SK-N-SH (cell line): ENCODE measurements around the gene SF3A2. TPM values are rescaled to one million over a fixed set of nuclear protein-coding genes. Genes with fewer than 3 reads are reported as not detected.

Experiments used
- CTCF ChIA-PET: fragments of 300-600, 350-600 bp; formaldehyde crosslinking; extraction: SDS; loops from one replicate; lab custom pipeline; 2021; lab: Yijun Ruan, JAX
- POLR2A ChIA-PET: fragments of 350-600 bp; sonication (Branson Sonifier 250); formaldehyde crosslinking; extraction: SDS; loops from one replicate; lab custom pipeline; 2020; ENCODE audit warnings: antibody characterized with exemption, inconsistent platforms; lab: Yijun Ruan, JAX
- DNase-seq: peaks from one replicate; pipeline ENCODE4 v3.0.0; 2012
- H2AFZ ChIP-seq: fragments of 200-600 bp; sonication (generic); 2 replicates; pipeline ENCODE4 v1.8.1; 2016; ENCODE audit warnings: antibody characterized with exemption, mild to moderate bottlenecking, low read depth
- H3F3A ChIP-seq: fragments of 200-600 bp; sonication (generic); replicated peaks from 2 replicates; pipeline ENCODE3; 2016; ENCODE audit warnings: antibody characterized with exemption, mild to moderate bottlenecking; ENCODE audit not compliant: insufficient read depth
- H3K27ac ChIP-seq, 2 experiments: fragments of 200-500 bp in 1 of 2; fragments of 200-600 bp in 1 of 2; sonication (Bioruptor generic) in 1 of 2; sonication (generic), shearing (Covaris generic) in 1 of 2; 2 replicates each; pipeline versions ENCODE4 v1.5.1 to v1.6.1; 2014 to 2016; ENCODE audit warnings: low read depth in 2 of 2, inconsistent platforms in 1 of 2, low read length in 1 of 2, mild to moderate bottlenecking in 1 of 2, mixed read lengths in 1 of 2
- H3K27me3 ChIP-seq: fragments of 200-600 bp; sonication (generic), shearing (Covaris generic); 2 replicates; pipeline ENCODE4 v1.6.1; 2016; ENCODE audit warnings: mixed run types; ENCODE audit not compliant: insufficient read depth
- H3K36me3 ChIP-seq, 2 experiments: fragments of 200-500 bp in 1 of 2; fragments of 200-600 bp in 1 of 2; sonication (Bioruptor generic) in 1 of 2; sonication (generic) in 1 of 2; replicated peaks in 1 of 2; 2 replicates each; pipeline versions ENCODE3 to v1.5.1; 2014 to 2016; ENCODE audit warnings: low read length in 1 of 2, mild to moderate bottlenecking in 1 of 2; ENCODE audit not compliant: insufficient read depth in 2 of 2, control insufficient read depth in 1 of 2
- H3K4me1 ChIP-seq, 2 experiments: fragments of 200-500 bp in 1 of 2; fragments of 200-600 bp in 1 of 2; sonication (Bioruptor generic) in 1 of 2; sonication (generic), shearing (Covaris generic) in 1 of 2; 2 replicates each; pipeline versions ENCODE4 v1.5.1 to v1.6.1; 2014 to 2016; ENCODE audit warnings: low read depth in 1 of 2, low read length in 1 of 2, mixed run types in 1 of 2; ENCODE audit not compliant: insufficient read depth in 2 of 2, control insufficient read depth in 1 of 2
- H3K4me2 ChIP-seq: fragments of 200-600 bp; sonication (generic), shearing (Covaris generic); 2 replicates; pipeline ENCODE4 v1.6.1; 2017; ENCODE audit warnings: mixed run types
- H3K4me3 ChIP-seq, 2 experiments: fragments of 200-500 bp in 1 of 2; fragments of 200-600 bp in 1 of 2; sonication (Bioruptor generic) in 1 of 2; sonication (generic), shearing (Covaris generic) in 1 of 2; 2 replicates each; pipeline versions ENCODE4 v1.5.1 to v1.8.1; 2014 to 2016; ENCODE audit warnings: low read depth in 2 of 2, inconsistent platforms in 1 of 2, low read length in 1 of 2, mild to moderate bottlenecking in 1 of 2, mixed read lengths in 1 of 2, moderate library complexity in 1 of 2
- H3K79me2 ChIP-seq: fragments of 200-600 bp; sonication (generic); 2 replicates; pipeline ENCODE4 v1.8.1; 2017; ENCODE audit warnings: mild to moderate bottlenecking; ENCODE audit not compliant: insufficient read depth
- H3K9ac ChIP-seq: fragments of 200-600 bp; sonication (generic); 2 replicates; pipeline ENCODE4 v1.6.1; 2017; ENCODE audit warnings: mixed run types
- H3K9me2 ChIP-seq: fragments of 200-600 bp; sonication (generic); 2 replicates; pipeline ENCODE4 v1.6.1; 2017; ENCODE audit warnings: mixed run types
- H3K9me3 ChIP-seq: fragments of 200-600 bp; sonication (generic); 2 replicates; pipeline ENCODE4 v1.6.1; 2017; ENCODE audit warnings: mixed run types, mild to moderate bottlenecking, moderate library complexity
- H4K20me1 ChIP-seq: fragments of 200-600 bp; sonication (generic); 2 replicates; pipeline ENCODE4 v1.6.1; 2017; ENCODE audit warnings: mild to moderate bottlenecking, mixed run types; ENCODE audit not compliant: insufficient read depth
- EP300 ChIP-seq, 2 experiments: IDR thresholded peaks; 2 replicates each; pipeline versions ENCODE4 v1.4.0 to v1.6.1; 2012; ENCODE audit warnings: borderline replicate concordance in 1 of 2, low read depth in 1 of 2, low read length in 1 of 2
- EZH2phosphoT487 ChIP-seq: fragments of 200-600 bp; sonication (generic); IDR thresholded peaks from 2 replicates; pipeline ENCODE4 v1.6.1; 2017; ENCODE audit warnings: low read depth, mixed run types, mild to moderate bottlenecking, antibody characterized with exemption, moderate library complexity, borderline replicate concordance
- FOXJ3 ChIP-seq: sonication (generic); formaldehyde crosslinking; IDR thresholded peaks from 2 replicates; pipeline ENCODE4 v1.5.1; 2020; ENCODE audit warnings: mild to moderate bottlenecking, missing genetic modification reagents
- FOXM1 ChIP-seq: IDR thresholded peaks from 2 replicates; pipeline ENCODE4 v1.4.0; 2012; ENCODE audit warnings: low read depth, mild to moderate bottlenecking
- GATA2 ChIP-seq: sonication (generic); formaldehyde crosslinking; IDR thresholded peaks from 2 replicates; pipeline ENCODE4 v1.5.0; 2020; ENCODE audit warnings: mild to moderate bottlenecking, missing genetic modification reagents
- RFX5 ChIP-seq: IDR thresholded peaks from 2 replicates; pipeline ENCODE4 v1.6.1; 2012; ENCODE audit warnings: mild to moderate bottlenecking, improper control_type of control experiment, low read length
- SIN3A ChIP-seq: IDR thresholded peaks from 2 replicates; pipeline ENCODE4 v1.6.1; 2012; ENCODE audit warnings: low read depth, mild to moderate bottlenecking, low read length, moderate library complexity, borderline replicate concordance
- TAF1 ChIP-seq: IDR thresholded peaks from 2 replicates; pipeline ENCODE4 v1.6.1; 2012; ENCODE audit warnings: low read depth, mild to moderate bottlenecking, low read length, moderate library complexity, borderline replicate concordance
- ZBTB33 ChIP-seq: IDR thresholded peaks from 2 replicates; pipeline ENCODE4 v1.4.0; 2012; ENCODE audit warnings: low read depth, borderline replicate concordance
- WGBS: methylation state at CpG from one replicate; pipeline ENCODE4 v1.1.6; 2017; ENCODE audit warnings: low lambda C conversion rate; 5-methylcytosine and 5-hydroxymethylcytosine counted together
- polyA plus RNA-seq, 3 experiments: library from polyadenylated mRNA; depleted of rRNA; stranded (reverse); fragments of >200 nt; gene quantifications; 2 replicates each; pipeline ENCODE4 v1.2.3, GENCODE V29; 2012
- TF ChIP-seq, protein P1 (sequence below): IDR thresholded peaks from 2 replicates; pipeline ENCODE4 v1.4.0; 2012; ENCODE audit warnings: low read depth, borderline replicate concordance

The SF3A2 gene
- polyA plus RNA-seq, 1 of the 3 experiments (the other 2 are of a cell fraction), result 55.8 TPM

- WGBS, result 89% methylated on average over 12 of the region's 59 CpGs
- H3K79me2 ChIP-seq, result no peaks in the 10 kb centered on the region
- H3K9ac ChIP-seq, result no peak overlapping the region
- no peak for DNase-seq
- CTCF ChIA-PET, result interaction anchor here (0.8 to 1.8 kb wide), 5 partner anchors 11 to 90 kb away, joined by 3 to 6 read pairs (median 3); no protein-coding TSS in a partner anchor
- POLR2A ChIA-PET, result no interaction called here
- H3K27ac ChIP-seq, result no peak overlapping the region
- H3K9me2 ChIP-seq, result no peaks in the 10 kb centered on the region
- H2AFZ ChIP-seq, result no peak overlapping the region
- no peaks in the 10 kb centered on the region for H4K20me1 ChIP-seq
- H3K4me1 ChIP-seq, result peaks cover 0 to 8% of the 10 kb centered on the region in 2 experiments; a peak in 1 of 4 replicates
- H3K4me2 ChIP-seq, result no peak overlapping the region
- TF ChIP-seq TAF1 (no peak), SIN3A (no peak), ZBTB33 (no peak), EZH2phosphoT487 (no peak)
- H3K4me3 ChIP-seq, result no peak overlapping the region
- H3F3A ChIP-seq, result peaks cover 16% of the 10 kb centered on the region
- no peaks in the 10 kb centered on the region for H3K27me3 ChIP-seq
- H3K9me3 ChIP-seq, result no peaks in the 10 kb centered on the region
- peaks cover 7 to 64% of the 10 kb centered on the region in 2 experiments for H3K36me3 ChIP-seq
Observed at GRCh38 chr19:2226051-2226839, 10.4 kb upstream of the SF3A2 start.

DNA sequence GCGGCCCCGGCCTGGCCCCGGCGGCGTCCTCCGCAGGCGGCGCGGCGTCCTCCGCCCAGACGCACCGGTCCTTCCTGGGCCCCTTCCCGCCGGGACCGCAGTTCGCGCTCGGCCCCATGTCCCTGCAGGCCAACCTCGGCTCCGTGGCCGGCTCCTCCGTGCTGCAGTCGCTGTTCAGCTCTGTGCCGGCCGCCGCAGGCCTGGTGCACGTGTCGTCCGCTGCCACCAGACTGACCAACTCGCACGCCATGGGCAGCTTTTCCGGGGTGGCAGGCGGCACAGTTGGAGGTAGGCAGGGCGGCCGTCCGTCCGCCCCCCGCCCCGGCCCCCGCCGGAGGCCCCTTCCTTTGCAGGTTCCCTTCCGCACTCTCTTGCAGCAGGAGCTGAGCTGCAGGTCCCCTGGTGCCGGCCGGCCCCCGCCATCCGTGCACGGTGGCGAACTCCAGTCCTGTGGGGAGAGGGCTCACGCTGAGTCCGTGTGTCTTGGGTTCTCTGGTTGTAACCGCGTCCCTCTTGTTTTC lies 9.7 kb upstream of the SF3A2 start:
- no peaks in the 10 kb centered on the region for H3K9me3 ChIP-seq
- no peaks in the 10 kb centered on the region for H3K9me2 ChIP-seq
- no peaks in the 10 kb centered on the region for H3K27me3 ChIP-seq
- H3K4me1 ChIP-seq, result peaks cover 0 to 10% of the 10 kb centered on the region in 2 experiments; a peak in 1 of 4 replicates
- no peaks in the 10 kb centered on the region for H4K20me1 ChIP-seq
- H3K79me2 ChIP-seq, result 0 out of 2 replicates have a peak, but pooled peaks cover 4% of the 10 kb centered on the region
- no peak overlapping the region for H3K9ac ChIP-seq
- no peak overlapping the region for H3K4me2 ChIP-seq
- no peak for TF ChIP-seq GATA2 (CRISPR knock-in tag)
- TF ChIP-seq FOXJ3 (CRISPR knock-in tag), result no peak
- no peak for TF ChIP-seq EP300 (IDR thresholded peaks at IDR 0.05; ENCODE audit: borderline replicate concordance in 1 of 2, low read depth in 1 of 2, low read length in 1 of 2)
- TF ChIP-seq, protein P1, sequence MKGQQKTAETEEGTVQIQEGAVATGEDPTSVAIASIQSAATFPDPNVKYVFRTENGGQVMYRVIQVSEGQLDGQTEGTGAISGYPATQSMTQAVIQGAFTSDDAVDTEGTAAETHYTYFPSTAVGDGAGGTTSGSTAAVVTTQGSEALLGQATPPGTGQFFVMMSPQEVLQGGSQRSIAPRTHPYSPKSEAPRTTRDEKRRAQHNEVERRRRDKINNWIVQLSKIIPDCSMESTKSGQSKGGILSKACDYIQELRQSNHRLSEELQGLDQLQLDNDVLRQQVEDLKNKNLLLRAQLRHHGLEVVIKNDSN, result no peak
- no peak for TF ChIP-seq FOXM1
- TF ChIP-seq RFX5, result no peak
- TF ChIP-seq, all 33 proteins: peak for 0
- Histone ChIP-seq H2AFZ (no peak overlapping the region), H3K4me3 (no peak overlapping the region), H3K36me3 (peaks cover 8 to 59% of the 10 kb centered on the region in 2 experiments), H3F3A (peaks cover 20% of the 10 kb centered on the region), H3K27ac (no peak overlapping the region)
- DNase-seq, result no peak
- ChIA-PET POLR2A (no interaction called here), CTCF (interaction anchor here (0.8 to 2.3 kb wide), 6 partner anchors 11 to 89 kb away, joined by 3 to 6 read pairs (median 4); no protein-coding TSS in a partner anchor)
- WGBS, result 97% methylated on average over 32 of the region's 53 CpGs
